ENCODE data around the gene KCNF1.

The KCNF1 gene

GRCh38 chr2:10905006-10905861, 6.5 kb upstream of the KCNF1 start:
- no peak for DNase-seq

GRCh38 chr2:10905862-10906143, 5.9 kb upstream of the KCNF1 start:
- DNase-seq: no peak

- DNase-seq: peak; percentile 37
These were observed 4.7 kb upstream of the KCNF1 start for GRCh38 chr2:10906926-10907625.

- DNase-seq: no peak
These were observed 3.5 kb upstream of the KCNF1 start for GRCh38 chr2:10908195-10908594.

GRCh38 chr2:10909050-10909995, 2.4 kb upstream of the KCNF1 start:
- peak; percentile 94 for DNase-seq

- no peak for DNase-seq
These were observed 1.8 kb upstream of the KCNF1 start for GRCh38 chr2:10909996-10910341.

GRCh38 chr2:10910625-10911024, 1.1 kb upstream of the KCNF1 start:
- DNase-seq: no peak

GRCh38 chr2:10912076-10912731, 470 bp downstream of the KCNF1 start:
- DNase-seq: no peak

- no peak for DNase-seq
These were observed 1.2 kb downstream of the KCNF1 start for GRCh38 chr2:10912796-10913455.

GRCh38 chr2:10913501-10914271, 2.0 kb downstream of the KCNF1 start:
- no peak for DNase-seq

GRCh38 chr2:10914272-10914693, 2.5 kb downstream of the KCNF1 start:
- DNase-seq: peak; percentile 18

- DNase-seq: no peak
These were observed 3.5 kb downstream of the KCNF1 start for GRCh38 chr2:10915236-10915635.

- no peak for DNase-seq
These were observed 4.1 kb downstream of the KCNF1 start for GRCh38 chr2:10915731-10916276.

GRCh38 chr2:10916953-10917352, 5.2 kb downstream of the KCNF1 start:
- DNase-seq: no peak

GRCh38 chr2:10917927-10918326, 6.2 kb downstream of the KCNF1 start:
- no peak for DNase-seq

- DNase-seq: no peak
These were observed 7.1 kb downstream of the KCNF1 start for GRCh38 chr2:10918661-10919409.

GRCh38 chr2:10919410-10919770, 7.7 kb downstream of the KCNF1 start:
- no peak for DNase-seq

GRCh38 chr2:10919771-10920621, 8.3 kb downstream of the KCNF1 start:
- no peak for DNase-seq

- DNase-seq: peak; percentile 16
These were observed 9.1 kb downstream of the KCNF1 start for GRCh38 chr2:10920764-10921388.

Data from NCI-H1694 treated with DMSO at 0.1 percent for 48 hours (cell line).